ENCODE data around the gene IFNA8. TPM values are rescaled to one million over a fixed set of nuclear protein-coding genes. Genes with fewer than 3 reads are reported as not detected.
A peak's percentile ranks its signal among the peaks of the same experiment; 100 is the strongest.

Gene IFNA8
- total RNA-seq, 1 donor = not detected

GRCh38 chr9:21385131-21385670 is 23.7 kb upstream of the IFNA8 start, which contains the start of gene IFNA2:
Gene IFNA2 (minus strand): TSS chr9:21385398. CDS start chr9:21385329, 69 bp downstream.
- no peak for TF ChIP-seq CTCF (IDR thresholded peaks at IDR 0.05; ENCODE audit: insufficient read depth, low read length)
- H3K4me3 ChIP-seq (ENCODE audit: low read depth, low read length) = no peak within 1 kb of the TSS
- DNase-seq (ENCODE audit: low read depth) = no peak

GRCh38 chr9:21392270-21392669 is 16.6 kb upstream of the IFNA8 start:
- H3K4me3 ChIP-seq (ENCODE audit: low read depth, low read length) = no peak overlapping the region
- TF ChIP-seq CTCF (IDR thresholded peaks at IDR 0.05; ENCODE audit: insufficient read depth, low read length) = peak; percentile 40

GRCh38 chr9:21395778-21396717 is 12.9 kb upstream of the IFNA8 start:
- TF ChIP-seq CTCF (IDR thresholded peaks at IDR 0.05; ENCODE audit: insufficient read depth, low read length) = peak; percentile 81
- DNase-seq (ENCODE audit: low read depth) = peak; percentile 23
- H3K4me3 ChIP-seq (ENCODE audit: low read depth, low read length) = peak overlapping the region; percentile 62

More at GRCh38 chr9:21392270-21392669, 16.6 kb upstream of the IFNA8 start:
- no peak for DNase-seq (ENCODE audit: low read depth)

- TF ChIP-seq CTCF (IDR thresholded peaks at IDR 0.05; ENCODE audit: insufficient read depth, low read length) = no peak
- DNase-seq (ENCODE audit: low read depth) = no peak
- H3K4me3 ChIP-seq (ENCODE audit: low read depth, low read length) = no peak overlapping the region
Measured at GRCh38 chr9:21398955-21399489, 9.9 kb upstream of the IFNA8 start.

- no peak for DNase-seq (ENCODE audit: low read depth)
- TF ChIP-seq CTCF (IDR thresholded peaks at IDR 0.05; ENCODE audit: insufficient read depth, low read length) = no peak
- no peak overlapping the region for H3K4me3 ChIP-seq (ENCODE audit: low read depth, low read length)
Measured at GRCh38 chr9:21399956-21400355, 9.0 kb upstream of the IFNA8 start.

GRCh38 chr9:21402386-21403251 is 6.3 kb upstream of the IFNA8 start:
- no peak for DNase-seq (ENCODE audit: low read depth)
- peak overlapping the region; percentile 38 for H3K4me3 ChIP-seq (ENCODE audit: low read depth, low read length)
- no peak for TF ChIP-seq CTCF (IDR thresholded peaks at IDR 0.05; ENCODE audit: insufficient read depth, low read length)

All from fibroblast of the aortic adventitia (primary cell).